SK-N-SH (cell line): Measurements from ENCODE around the gene NUFIP1. TPM values are rescaled to one million over a fixed set of nuclear protein-coding genes. Genes with fewer than 3 reads are reported as not detected.

ENCODE experiments used
- CTCF ChIA-PET: fragments of 300-600, 350-600 bp; formaldehyde crosslinking; extraction: SDS; loops from one replicate; lab custom pipeline; 2021; lab: Yijun Ruan, JAX
- POLR2A ChIA-PET: fragments of 350-600 bp; sonication (Branson Sonifier 250); formaldehyde crosslinking; extraction: SDS; loops from one replicate; lab custom pipeline; 2020; ENCODE audit warnings: antibody characterized with exemption, inconsistent platforms; lab: Yijun Ruan, JAX
- DNase-seq: peaks from one replicate; pipeline ENCODE4 v3.0.0; 2012
- H2AFZ ChIP-seq: fragments of 200-600 bp; sonication (generic); 2 replicates; pipeline ENCODE4 v1.8.1; 2016; ENCODE audit warnings: antibody characterized with exemption, mild to moderate bottlenecking, low read depth
- H3F3A ChIP-seq: fragments of 200-600 bp; sonication (generic); replicated peaks from 2 replicates; pipeline ENCODE3; 2016; ENCODE audit warnings: antibody characterized with exemption, mild to moderate bottlenecking; ENCODE audit not compliant: insufficient read depth
- H3K27ac ChIP-seq, 2 experiments: fragments of 200-500 bp in 1 of 2; fragments of 200-600 bp in 1 of 2; sonication (Bioruptor generic) in 1 of 2; sonication (generic), shearing (Covaris generic) in 1 of 2; 2 replicates each; pipeline versions ENCODE4 v1.5.1 to v1.6.1; 2014 to 2016; ENCODE audit warnings: low read depth in 2 of 2, inconsistent platforms in 1 of 2, low read length in 1 of 2, mild to moderate bottlenecking in 1 of 2, mixed read lengths in 1 of 2
- H3K27me3 ChIP-seq: fragments of 200-600 bp; sonication (generic), shearing (Covaris generic); 2 replicates; pipeline ENCODE4 v1.6.1; 2016; ENCODE audit warnings: mixed run types; ENCODE audit not compliant: insufficient read depth
- H3K36me3 ChIP-seq, 2 experiments: fragments of 200-500 bp in 1 of 2; fragments of 200-600 bp in 1 of 2; sonication (Bioruptor generic) in 1 of 2; sonication (generic) in 1 of 2; replicated peaks in 1 of 2; 2 replicates each; pipeline versions ENCODE3 to v1.5.1; 2014 to 2016; ENCODE audit warnings: low read length in 1 of 2, mild to moderate bottlenecking in 1 of 2; ENCODE audit not compliant: insufficient read depth in 2 of 2, control insufficient read depth in 1 of 2
- H3K4me1 ChIP-seq, 2 experiments: fragments of 200-500 bp in 1 of 2; fragments of 200-600 bp in 1 of 2; sonication (Bioruptor generic) in 1 of 2; sonication (generic), shearing (Covaris generic) in 1 of 2; 2 replicates each; pipeline versions ENCODE4 v1.5.1 to v1.6.1; 2014 to 2016; ENCODE audit warnings: low read depth in 1 of 2, low read length in 1 of 2, mixed run types in 1 of 2; ENCODE audit not compliant: insufficient read depth in 2 of 2, control insufficient read depth in 1 of 2
- H3K4me2 ChIP-seq: fragments of 200-600 bp; sonication (generic), shearing (Covaris generic); 2 replicates; pipeline ENCODE4 v1.6.1; 2017; ENCODE audit warnings: mixed run types
- H3K4me3 ChIP-seq, 2 experiments: fragments of 200-500 bp in 1 of 2; fragments of 200-600 bp in 1 of 2; sonication (Bioruptor generic) in 1 of 2; sonication (generic), shearing (Covaris generic) in 1 of 2; 2 replicates each; pipeline versions ENCODE4 v1.5.1 to v1.8.1; 2014 to 2016; ENCODE audit warnings: low read depth in 2 of 2, inconsistent platforms in 1 of 2, low read length in 1 of 2, mild to moderate bottlenecking in 1 of 2, mixed read lengths in 1 of 2, moderate library complexity in 1 of 2
- H3K79me2 ChIP-seq: fragments of 200-600 bp; sonication (generic); 2 replicates; pipeline ENCODE4 v1.8.1; 2017; ENCODE audit warnings: mild to moderate bottlenecking; ENCODE audit not compliant: insufficient read depth
- H3K9ac ChIP-seq: fragments of 200-600 bp; sonication (generic); 2 replicates; pipeline ENCODE4 v1.6.1; 2017; ENCODE audit warnings: mixed run types
- H3K9me2 ChIP-seq: fragments of 200-600 bp; sonication (generic); 2 replicates; pipeline ENCODE4 v1.6.1; 2017; ENCODE audit warnings: mixed run types
- H3K9me3 ChIP-seq: fragments of 200-600 bp; sonication (generic); 2 replicates; pipeline ENCODE4 v1.6.1; 2017; ENCODE audit warnings: mixed run types, mild to moderate bottlenecking, moderate library complexity
- H4K20me1 ChIP-seq: fragments of 200-600 bp; sonication (generic); 2 replicates; pipeline ENCODE4 v1.6.1; 2017; ENCODE audit warnings: mild to moderate bottlenecking, mixed run types; ENCODE audit not compliant: insufficient read depth
- CHD2 ChIP-seq: fragments of 150-350 bp; IDR thresholded peaks from 2 replicates; pipeline ENCODE4 v1.6.1; 2018; ENCODE audit warnings: low read length; ENCODE audit not compliant: partially characterized antibody
- ELF1 ChIP-seq: IDR thresholded peaks from 2 replicates; pipeline ENCODE4 v1.4.0; 2012
- EP300 ChIP-seq, 2 experiments: IDR thresholded peaks; 2 replicates each; pipeline versions ENCODE4 v1.4.0 to v1.6.1; 2012; ENCODE audit warnings: borderline replicate concordance in 1 of 2, low read depth in 1 of 2, low read length in 1 of 2
- EZH2phosphoT487 ChIP-seq: fragments of 200-600 bp; sonication (generic); IDR thresholded peaks from 2 replicates; pipeline ENCODE4 v1.6.1; 2017; ENCODE audit warnings: low read depth, mixed run types, mild to moderate bottlenecking, antibody characterized with exemption, moderate library complexity, borderline replicate concordance
- FOSL2 ChIP-seq: IDR thresholded peaks from 2 replicates; pipeline ENCODE4 v1.4.0; 2012; ENCODE audit warnings: low read depth, mild to moderate bottlenecking, moderate library complexity, borderline replicate concordance
- GATA2 ChIP-seq: sonication (generic); formaldehyde crosslinking; IDR thresholded peaks from 2 replicates; pipeline ENCODE4 v1.5.0; 2020; ENCODE audit warnings: mild to moderate bottlenecking, missing genetic modification reagents
- JUND ChIP-seq: IDR thresholded peaks from 2 replicates; pipeline ENCODE4 v1.4.0; 2012
- MXI1 ChIP-seq: IDR thresholded peaks from 2 replicates; pipeline ENCODE4 v1.6.1; 2012; ENCODE audit warnings: mild to moderate bottlenecking, low read depth, low read length, improper control_type of control experiment
- NFIC ChIP-seq: IDR thresholded peaks from 2 replicates; pipeline ENCODE4 v1.4.0; 2012; ENCODE audit warnings: borderline replicate concordance
- PBX3 ChIP-seq: IDR thresholded peaks from 2 replicates; pipeline ENCODE4; 2012
- RAD21 ChIP-seq: IDR thresholded peaks from 2 replicates; pipeline ENCODE4 v1.6.1; 2012; ENCODE audit warnings: mild to moderate bottlenecking, low read length
- RFX5 ChIP-seq: IDR thresholded peaks from 2 replicates; pipeline ENCODE4 v1.6.1; 2012; ENCODE audit warnings: mild to moderate bottlenecking, improper control_type of control experiment, low read length
- SIN3A ChIP-seq: IDR thresholded peaks from 2 replicates; pipeline ENCODE4 v1.6.1; 2012; ENCODE audit warnings: low read depth, mild to moderate bottlenecking, low read length, moderate library complexity, borderline replicate concordance
- SMC3 ChIP-seq: IDR thresholded peaks from 2 replicates; pipeline ENCODE4 v1.6.1; 2012; ENCODE audit warnings: low read depth, low read length, improper control_type of control experiment
- TAF1 ChIP-seq: IDR thresholded peaks from 2 replicates; pipeline ENCODE4 v1.6.1; 2012; ENCODE audit warnings: low read depth, mild to moderate bottlenecking, low read length, moderate library complexity, borderline replicate concordance
- TCF12 ChIP-seq: IDR thresholded peaks from 2 replicates; pipeline ENCODE4 v1.4.0; 2012
- YY1 ChIP-seq: IDR thresholded peaks from 2 replicates; pipeline ENCODE4 v1.4.0; 2012; ENCODE audit warnings: low read depth, mild to moderate bottlenecking
- WGBS: methylation state at CpG from one replicate; pipeline ENCODE4 v1.1.6; 2017; ENCODE audit warnings: low lambda C conversion rate; 5-methylcytosine and 5-hydroxymethylcytosine counted together
- polyA plus RNA-seq, 3 experiments: library from polyadenylated mRNA; depleted of rRNA; stranded (reverse); fragments of >200 nt; gene quantifications; 2 replicates each; pipeline ENCODE4 v1.2.3, GENCODE V29; 2012

NUFIP1 gene
- polyA plus RNA-seq, 1 of the 3 experiments (the other 2 are of a cell fraction), result 1.9 TPM

- Histone ChIP-seq H3K27ac (peak overlapping the region; percentile 72 to 89; a peak in 2 of 4 replicates), H3K4me1 (peaks cover 17 to 40% of the 10 kb centered on the region in 2 experiments; a peak in 3 of 4 replicates), H3K9me2 (no peaks in the 10 kb centered on the region), H3K9me3 (no peaks in the 10 kb centered on the region), H3K4me3 (no peak overlapping the region), H2AFZ (peak overlapping the region; percentile 80; the same call in 1 of the 2 replicates), H3K9ac (peak overlapping the region; percentile 22; the same call in 1 of the 2 replicates), H3K79me2 (no peaks in the 10 kb centered on the region), H3K4me2 (peak overlapping the region; percentile 47), H4K20me1 (no peaks in the 10 kb centered on the region), H3K27me3 (no peaks in the 10 kb centered on the region), H3K36me3 (no peaks in the 10 kb centered on the region), H3F3A (peaks cover 3% of the 10 kb centered on the region)
- TF ChIP-seq RAD21, result no peak
- TF ChIP-seq JUND, result no peak
- no peak for TF ChIP-seq CHD2
- TF ChIP-seq PBX3, result no peak
- no peak for TF ChIP-seq SMC3
- TF ChIP-seq NFIC, result no peak
- no peak for TF ChIP-seq TAF1
- TF ChIP-seq RFX5, result no peak
- no peak for TF ChIP-seq EP300 (IDR thresholded peaks at IDR 0.05; ENCODE audit: borderline replicate concordance in 1 of 2, low read depth in 1 of 2, low read length in 1 of 2)
- TF ChIP-seq SIN3A, result no peak
- TF ChIP-seq YY1, result no peak
- ChIA-PET CTCF (interaction anchor here (1.6 to 1.7 kb wide), 2 partner anchors 11 to 88 kb away, joined by 3 to 5 read pairs; no protein-coding TSS in a partner anchor), POLR2A (no interaction called here)
- 83% methylated on average over 4 of the region's 4 CpGs for WGBS
- no peak for DNase-seq
These were observed 83.0 kb downstream of the NUFIP1 start for GRCh38 chr13:44906230-44906629.

- Histone ChIP-seq H3K27me3 (no peaks in the 10 kb centered on the region), H3K4me1 (peaks cover 17 to 40% of the 10 kb centered on the region in 2 experiments; a peak in 3 of 4 replicates), H3K4me3 (no peak overlapping the region), H3K36me3 (no peaks in the 10 kb centered on the region), H2AFZ (no peak overlapping the region), H3F3A (peaks cover 3% of the 10 kb centered on the region), H3K79me2 (no peaks in the 10 kb centered on the region), H3K27ac (peak overlapping the region; percentile 72 to 89), H3K9me2 (no peaks in the 10 kb centered on the region), H3K4me2 (peak overlapping the region; percentile 40; the same call in 1 of the 2 replicates), H3K9ac (peak overlapping the region; percentile 32; the same call in 1 of the 2 replicates), H3K9me3 (no peaks in the 10 kb centered on the region), H4K20me1 (no peaks in the 10 kb centered on the region)
- ChIA-PET CTCF (interaction anchor here (1.3 to 1.7 kb wide), 3 partner anchors 11 to 87 kb away, joined by 3 to 5 read pairs (median 3); no protein-coding TSS in a partner anchor), POLR2A (no interaction called here)
- 82% methylated on average over 5 of the region's 5 CpGs for WGBS
- DNase-seq, result no peak
- TF ChIP-seq EZH2phosphoT487, result no peak
- TF ChIP-seq MXI1, result no peak
- TF ChIP-seq FOSL2, result no peak
- TF ChIP-seq ELF1, result no peak
- TF ChIP-seq TCF12, result no peak
- no peak for TF ChIP-seq PBX3
- TF ChIP-seq GATA2 (CRISPR knock-in tag), result no peak
These were observed 83.7 kb downstream of the NUFIP1 start for GRCh38 chr13:44905556-44905955.
